Measurements from ENCODE around the gene AP4B1.
"Not testable (repeated sequence)": the region's sequence is repeated elsewhere in the genome, so short reads cannot be mapped to it uniquely, and the experiment has no call there.

- TF ChIP-seq, protein P1, sequence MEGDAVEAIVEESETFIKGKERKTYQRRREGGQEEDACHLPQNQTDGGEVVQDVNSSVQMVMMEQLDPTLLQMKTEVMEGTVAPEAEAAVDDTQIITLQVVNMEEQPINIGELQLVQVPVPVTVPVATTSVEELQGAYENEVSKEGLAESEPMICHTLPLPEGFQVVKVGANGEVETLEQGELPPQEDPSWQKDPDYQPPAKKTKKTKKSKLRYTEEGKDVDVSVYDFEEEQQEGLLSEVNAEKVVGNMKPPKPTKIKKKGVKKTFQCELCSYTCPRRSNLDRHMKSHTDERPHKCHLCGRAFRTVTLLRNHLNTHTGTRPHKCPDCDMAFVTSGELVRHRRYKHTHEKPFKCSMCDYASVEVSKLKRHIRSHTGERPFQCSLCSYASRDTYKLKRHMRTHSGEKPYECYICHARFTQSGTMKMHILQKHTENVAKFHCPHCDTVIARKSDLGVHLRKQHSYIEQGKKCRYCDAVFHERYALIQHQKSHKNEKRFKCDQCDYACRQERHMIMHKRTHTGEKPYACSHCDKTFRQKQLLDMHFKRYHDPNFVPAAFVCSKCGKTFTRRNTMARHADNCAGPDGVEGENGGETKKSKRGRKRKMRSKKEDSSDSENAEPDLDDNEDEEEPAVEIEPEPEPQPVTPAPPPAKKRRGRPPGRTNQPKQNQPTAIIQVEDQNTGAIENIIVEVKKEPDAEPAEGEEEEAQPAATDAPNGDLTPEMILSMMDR (conservative IDR thresholded peaks at IDR 0.05 in 1 of 2, IDR thresholded peaks at IDR 0.05 in 1 of 2; ENCODE audit: extremely low read depth in 1 of 2, insufficient read depth in 1 of 2, low read depth in 1 of 2, low read length in 2 of 2) = not testable (repeated sequence)
- TF ChIP-seq EZH2 (IDR thresholded peaks at IDR 0.05; ENCODE audit: borderline replicate concordance, low read length) = not testable (repeated sequence)
Measured at GRCh38 chr1:113948151-113948550, 43.6 kb upstream of the AP4B1 start.

Measured in mammary epithelial cell (primary cell).